Measurements from ENCODE around the gene IGFBP3.
"Not testable (repeated sequence)": the region's sequence is repeated elsewhere in the genome, so short reads cannot be mapped to it uniquely, and the experiment has no call there.

IGFBP3 gene

GRCh38 chr7:45944058-45944457, 23.0 kb upstream of the IGFBP3 start:
- Histone ChIP-seq H3K4me2 (ENCODE audit: low read length) (no peak overlapping the region), H3K36me3 (ENCODE audit: insufficient read depth, low read length) (no peaks in the 10 kb centered on the region), H3K9me2 (ENCODE audit: low read depth, low read length) (no peaks in the 10 kb centered on the region), H3K79me2 (ENCODE audit: insufficient read depth, low read length) (no peaks in the 10 kb centered on the region), H3K27me3 (ENCODE audit: insufficient read depth, low read length) (no peaks in the 10 kb centered on the region), H2AFZ (ENCODE audit: low read length) (no peak overlapping the region), H3F3A (ENCODE audit: insufficient read depth, low read length) (no peaks in the 10 kb centered on the region), H4K20me1 (ENCODE audit: insufficient read depth, low read length) (no peaks in the 10 kb centered on the region), H3K27ac (ENCODE audit: low read depth, low read length, poor library complexity, severe bottlenecking) (no peak overlapping the region), H3K4me1 (ENCODE audit: insufficient read depth, low read length, severe bottlenecking) (no peaks in the 10 kb centered on the region), H3K9ac (ENCODE audit: low read length) (no peak overlapping the region), H3K9me3 (ENCODE audit: low read length) (no peaks in the 10 kb centered on the region), H3K4me3 (ENCODE audit: low read depth, low read length, poor library complexity, severe bottlenecking) (no peak overlapping the region)
- TF ChIP-seq CTCF (IDR thresholded peaks at IDR 0.05; ENCODE audit: low read length) (no peak), EZH2 (IDR thresholded peaks at IDR 0.05; ENCODE audit: borderline replicate concordance, low read length) (no peak)

GRCh38 chr7:45940939-45941338, 19.9 kb upstream of the IGFBP3 start:
- no peaks in the 10 kb centered on the region for H3K27me3 ChIP-seq (ENCODE audit: insufficient read depth, low read length)
- no peak overlapping the region for H3K27ac ChIP-seq (ENCODE audit: low read depth, low read length, poor library complexity, severe bottlenecking)
- H3K4me3 ChIP-seq (ENCODE audit: low read depth, low read length, poor library complexity, severe bottlenecking), result no peak overlapping the region
- H3K36me3 ChIP-seq (ENCODE audit: insufficient read depth, low read length), result no peaks in the 10 kb centered on the region
- H3K4me2 ChIP-seq (ENCODE audit: low read length), result no peak overlapping the region
- no peaks in the 10 kb centered on the region for H3K4me1 ChIP-seq (ENCODE audit: insufficient read depth, low read length, severe bottlenecking)
- H3K9me3 ChIP-seq (ENCODE audit: low read length), result no peaks in the 10 kb centered on the region
- H3K9me2 ChIP-seq (ENCODE audit: low read depth, low read length), result no peaks in the 10 kb centered on the region
- no peak overlapping the region for H2AFZ ChIP-seq (ENCODE audit: low read length)
- no peak for TF ChIP-seq CTCF (IDR thresholded peaks at IDR 0.05; ENCODE audit: low read length)
- no peak for TF ChIP-seq EZH2 (IDR thresholded peaks at IDR 0.05; ENCODE audit: borderline replicate concordance, low read length)
- H4K20me1 ChIP-seq (ENCODE audit: insufficient read depth, low read length), result no peaks in the 10 kb centered on the region
- H3F3A ChIP-seq (ENCODE audit: insufficient read depth, low read length), result no peaks in the 10 kb centered on the region
- no peak overlapping the region for H3K9ac ChIP-seq (ENCODE audit: low read length)
- no peaks in the 10 kb centered on the region for H3K79me2 ChIP-seq (ENCODE audit: insufficient read depth, low read length)

- H3K9me2 ChIP-seq (ENCODE audit: low read depth, low read length); H3K9me3 ChIP-seq (ENCODE audit: low read length); H3F3A ChIP-seq (ENCODE audit: insufficient read depth, low read length); H3K4me3 ChIP-seq (ENCODE audit: low read depth, low read length, poor library complexity, severe bottlenecking); H3K9ac ChIP-seq (ENCODE audit: low read length); H3K79me2 ChIP-seq (ENCODE audit: insufficient read depth, low read length); H3K27me3 ChIP-seq (ENCODE audit: insufficient read depth, low read length); H3K4me2 ChIP-seq (ENCODE audit: low read length); H3K36me3 ChIP-seq (ENCODE audit: insufficient read depth, low read length); H3K4me1 ChIP-seq (ENCODE audit: insufficient read depth, low read length, severe bottlenecking); H4K20me1 ChIP-seq (ENCODE audit: insufficient read depth, low read length); H3K27ac ChIP-seq (ENCODE audit: low read depth, low read length, poor library complexity, severe bottlenecking); H2AFZ ChIP-seq (ENCODE audit: low read length): not testable (repeated sequence)
Observed at GRCh38 chr7:45940237-45940781, 19.2 kb upstream of the IGFBP3 start.

GRCh38 chr7:45939574-45939973, 18.5 kb upstream of the IGFBP3 start:
- no peaks in the 10 kb centered on the region for H3F3A ChIP-seq (ENCODE audit: insufficient read depth, low read length)
- H3K27me3 ChIP-seq (ENCODE audit: insufficient read depth, low read length), result no peaks in the 10 kb centered on the region
- H2AFZ ChIP-seq (ENCODE audit: low read length), result no peak overlapping the region
- no peaks in the 10 kb centered on the region for H3K9me3 ChIP-seq (ENCODE audit: low read length)
- H3K4me1 ChIP-seq (ENCODE audit: insufficient read depth, low read length, severe bottlenecking), result no peaks in the 10 kb centered on the region
- TF ChIP-seq CTCF (IDR thresholded peaks at IDR 0.05; ENCODE audit: low read length), result no peak
- TF ChIP-seq EZH2 (IDR thresholded peaks at IDR 0.05; ENCODE audit: borderline replicate concordance, low read length), result no peak
- no peaks in the 10 kb centered on the region for H3K9me2 ChIP-seq (ENCODE audit: low read depth, low read length)
- no peaks in the 10 kb centered on the region for H3K36me3 ChIP-seq (ENCODE audit: insufficient read depth, low read length)
- H4K20me1 ChIP-seq (ENCODE audit: insufficient read depth, low read length), result no peaks in the 10 kb centered on the region
- no peaks in the 10 kb centered on the region for H3K79me2 ChIP-seq (ENCODE audit: insufficient read depth, low read length)
- H3K9ac ChIP-seq (ENCODE audit: low read length), result no peak overlapping the region
- H3K4me2 ChIP-seq (ENCODE audit: low read length), result no peak overlapping the region
- no peak overlapping the region for H3K27ac ChIP-seq (ENCODE audit: low read depth, low read length, poor library complexity, severe bottlenecking)
- H3K4me3 ChIP-seq (ENCODE audit: low read depth, low read length, poor library complexity, severe bottlenecking), result no peak overlapping the region
